ENCODE measurements around the gene SMG7. TPM values are rescaled to one million over a fixed set of nuclear protein-coding genes. Genes with fewer than 3 reads are reported as not detected.

SMG7 gene
- total RNA-seq, 1 experiment from 2014 or later = 65.2 TPM

- in situ Hi-C loops (cut with HindIII; ENCODE audit: low pct_unique_long_range_greater_than_20kb, low sequenced_read_pairs) = no loop called here
- TF ChIP-seq TCF7L2 (IDR thresholded peaks at IDR 0.05; ENCODE audit: low read depth, low read length) (no peak), POLR2AphosphoS5 (IDR thresholded peaks at IDR 0.05; ENCODE audit: low read depth, low read length) (no peak), CTCF (IDR thresholded peaks at IDR 0.05) (no peak), SIN3A (IDR thresholded peaks at IDR 0.05; ENCODE audit: borderline replicate concordance, insufficient read depth, low read depth, low read length) (no peak)
- TF ChIP-seq, protein P1, sequence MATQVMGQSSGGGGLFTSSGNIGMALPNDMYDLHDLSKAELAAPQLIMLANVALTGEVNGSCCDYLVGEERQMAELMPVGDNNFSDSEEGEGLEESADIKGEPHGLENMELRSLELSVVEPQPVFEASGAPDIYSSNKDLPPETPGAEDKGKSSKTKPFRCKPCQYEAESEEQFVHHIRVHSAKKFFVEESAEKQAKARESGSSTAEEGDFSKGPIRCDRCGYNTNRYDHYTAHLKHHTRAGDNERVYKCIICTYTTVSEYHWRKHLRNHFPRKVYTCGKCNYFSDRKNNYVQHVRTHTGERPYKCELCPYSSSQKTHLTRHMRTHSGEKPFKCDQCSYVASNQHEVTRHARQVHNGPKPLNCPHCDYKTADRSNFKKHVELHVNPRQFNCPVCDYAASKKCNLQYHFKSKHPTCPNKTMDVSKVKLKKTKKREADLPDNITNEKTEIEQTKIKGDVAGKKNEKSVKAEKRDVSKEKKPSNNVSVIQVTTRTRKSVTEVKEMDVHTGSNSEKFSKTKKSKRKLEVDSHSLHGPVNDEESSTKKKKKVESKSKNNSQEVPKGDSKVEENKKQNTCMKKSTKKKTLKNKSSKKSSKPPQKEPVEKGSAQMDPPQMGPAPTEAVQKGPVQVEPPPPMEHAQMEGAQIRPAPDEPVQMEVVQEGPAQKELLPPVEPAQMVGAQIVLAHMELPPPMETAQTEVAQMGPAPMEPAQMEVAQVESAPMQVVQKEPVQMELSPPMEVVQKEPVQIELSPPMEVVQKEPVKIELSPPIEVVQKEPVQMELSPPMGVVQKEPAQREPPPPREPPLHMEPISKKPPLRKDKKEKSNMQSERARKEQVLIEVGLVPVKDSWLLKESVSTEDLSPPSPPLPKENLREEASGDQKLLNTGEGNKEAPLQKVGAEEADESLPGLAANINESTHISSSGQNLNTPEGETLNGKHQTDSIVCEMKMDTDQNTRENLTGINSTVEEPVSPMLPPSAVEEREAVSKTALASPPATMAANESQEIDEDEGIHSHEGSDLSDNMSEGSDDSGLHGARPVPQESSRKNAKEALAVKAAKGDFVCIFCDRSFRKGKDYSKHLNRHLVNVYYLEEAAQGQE (IDR thresholded peaks at IDR 0.05; ENCODE audit: insufficient read depth in 1 of 2, low read depth in 2 of 2, low read length in 1 of 2) = no peak
- ATAC-seq (no peak), DNase-seq (ENCODE audit: low read depth, low spot score) (no peak)
- peaks cover 10% of the 10 kb centered on the region for H3K4me1 ChIP-seq (ENCODE audit: control insufficient read depth, insufficient read depth, low read length)
- no peak overlapping the region for H3K4me3 ChIP-seq (ENCODE audit: low read depth in 2 of 2, low read length in 2 of 2)
- BruUV-seq (replicated peaks) = no TSS peak
- intact Hi-C loops (cut with micrococcal nuclease; ENCODE audit: unreplicated experiment) = no loop called here
- H3K9me3 ChIP-seq (ENCODE audit: control insufficient read depth, insufficient read depth, low read depth, low read length) = no peaks in the 10 kb centered on the region
- POLR2A ChIA-PET = no interaction called here
- CTCF ChIA-PET = no interaction called here
- no peaks in the 10 kb centered on the region; the same call in 1 of the 2 replicates for H3K36me3 ChIP-seq (ENCODE audit: control insufficient read depth, insufficient read depth, low read length)
- H3K27me3 ChIP-seq (ENCODE audit: control insufficient read depth, insufficient read depth, low read length) = no peaks in the 10 kb centered on the region
- H3K27ac ChIP-seq (ENCODE audit: low read length) = no peak overlapping the region
Measured at GRCh38 chr1:183477986-183478781, 5.9 kb downstream of the SMG7 start.

DNA sequence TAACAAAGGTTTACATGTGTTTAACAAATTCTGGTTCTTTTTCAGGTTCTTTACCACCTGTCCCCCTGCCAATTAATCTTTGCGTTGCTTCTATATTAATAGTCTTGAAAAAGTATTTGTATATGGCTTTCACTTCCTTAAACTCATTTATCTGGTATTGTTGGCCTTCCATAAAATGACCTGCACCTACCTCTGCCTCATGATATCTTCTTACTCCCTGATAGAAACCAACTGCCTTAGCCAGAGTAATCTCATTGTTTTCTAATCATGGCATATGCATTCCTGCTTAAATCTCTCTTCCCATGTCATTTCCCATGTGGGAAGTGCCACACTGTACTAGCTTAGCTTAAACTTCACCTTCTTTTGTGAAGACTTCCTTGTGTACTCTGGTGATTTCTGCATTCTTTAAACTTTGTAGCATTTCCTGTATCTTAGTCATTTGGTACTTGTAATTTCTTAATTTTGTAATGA lies 8.7 kb downstream of the SMG7 start:
- ChIA-PET CTCF (no interaction called here), POLR2A (no interaction called here)
- H3K27me3 ChIP-seq (ENCODE audit: control insufficient read depth, insufficient read depth, low read length) = no peaks in the 10 kb centered on the region
- peaks cover 5% of the 10 kb centered on the region; the same call in 1 of the 2 replicates for H3K4me1 ChIP-seq (ENCODE audit: control insufficient read depth, insufficient read depth, low read length)
- no peak overlapping the region for H3K27ac ChIP-seq (ENCODE audit: low read length)
- in situ Hi-C loops (cut with HindIII; ENCODE audit: low pct_unique_long_range_greater_than_20kb, low sequenced_read_pairs) (no loop called here), intact Hi-C loops (cut with micrococcal nuclease; ENCODE audit: unreplicated experiment) (no loop called here)
- no peak overlapping the region for H3K4me3 ChIP-seq (ENCODE audit: low read depth in 2 of 2, low read length in 2 of 2)
- TF ChIP-seq CTCF (IDR thresholded peaks at IDR 0.05) (no peak), POLR2AphosphoS5 (IDR thresholded peaks at IDR 0.05; ENCODE audit: low read depth, low read length) (no peak), TCF7L2 (IDR thresholded peaks at IDR 0.05; ENCODE audit: low read depth, low read length) (no peak), SIN3A (IDR thresholded peaks at IDR 0.05; ENCODE audit: borderline replicate concordance, insufficient read depth, low read depth, low read length) (no peak)
- TF ChIP-seq, protein P1 (IDR thresholded peaks at IDR 0.05; ENCODE audit: insufficient read depth in 1 of 2, low read depth in 2 of 2, low read length in 1 of 2) = no peak
- no peaks in the 10 kb centered on the region for H3K9me3 ChIP-seq (ENCODE audit: control insufficient read depth, insufficient read depth, low read depth, low read length)
- ATAC-seq = no peak
- no peaks in the 10 kb centered on the region for H3K36me3 ChIP-seq (ENCODE audit: control insufficient read depth, insufficient read depth, low read length)
- no TSS peak for BruUV-seq (replicated peaks)
- DNase-seq (ENCODE audit: low read depth, low spot score) = no peak
